GM21528 (cell line): ENCODE results near the gene EXOC4.
"Not testable (repeated sequence)": the region's sequence is repeated elsewhere in the genome, so short reads cannot be mapped to it uniquely, and the experiment has no call there.

Experiments
- ATAC-seq: cut with Tn5 transposase; IDR thresholded peaks from one replicate; pipeline ENCODE4 v1.9.1; 2021; ENCODE audit warnings: mild to moderate bottlenecking, moderate library complexity; ENCODE audit not compliant: unreplicated experiment, low FRiP score

EXOC4 gene

DNA sequence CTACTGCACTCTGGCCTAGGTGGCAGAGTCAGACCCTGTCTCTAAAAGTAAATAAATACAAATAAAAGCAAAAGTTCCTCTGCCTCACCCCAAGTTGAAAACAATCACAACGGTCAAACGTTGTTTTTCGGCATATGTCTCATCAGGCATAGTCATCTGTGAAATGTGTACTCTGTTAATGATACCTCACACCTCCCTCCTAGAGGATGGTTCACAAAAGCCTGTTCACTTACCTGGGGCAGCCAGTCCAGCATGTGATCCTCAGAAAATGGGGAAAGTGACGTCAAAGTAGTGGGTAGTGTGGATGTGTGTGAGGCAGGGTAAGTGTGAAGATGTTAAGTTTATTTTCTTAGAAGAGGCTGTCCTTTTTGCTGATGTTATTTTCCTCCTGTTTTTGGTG, 620.3 kb downstream of the EXOC4 start:
- no peak for ATAC-seq

DNA sequence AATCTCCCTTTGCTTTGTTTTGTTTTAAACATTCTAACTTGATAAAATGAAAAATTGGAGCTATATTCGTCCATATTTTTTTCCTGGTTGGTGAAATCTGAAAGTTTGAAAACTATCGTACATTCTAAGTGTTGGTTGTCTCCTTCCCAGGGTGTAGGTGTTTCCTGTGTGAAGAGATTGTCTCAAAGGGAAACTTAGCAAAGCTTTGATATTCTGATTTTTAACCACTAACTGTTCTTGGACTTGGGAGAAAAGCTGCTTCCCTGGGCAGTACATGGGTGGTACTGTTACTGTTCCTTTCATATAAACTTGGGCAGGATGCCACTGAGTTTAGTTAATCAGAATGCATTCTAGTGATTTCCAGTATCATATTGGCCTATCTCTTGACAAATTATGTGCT, 620.8 kb downstream of the EXOC4 start:
- ATAC-seq, result no peak

DNA sequence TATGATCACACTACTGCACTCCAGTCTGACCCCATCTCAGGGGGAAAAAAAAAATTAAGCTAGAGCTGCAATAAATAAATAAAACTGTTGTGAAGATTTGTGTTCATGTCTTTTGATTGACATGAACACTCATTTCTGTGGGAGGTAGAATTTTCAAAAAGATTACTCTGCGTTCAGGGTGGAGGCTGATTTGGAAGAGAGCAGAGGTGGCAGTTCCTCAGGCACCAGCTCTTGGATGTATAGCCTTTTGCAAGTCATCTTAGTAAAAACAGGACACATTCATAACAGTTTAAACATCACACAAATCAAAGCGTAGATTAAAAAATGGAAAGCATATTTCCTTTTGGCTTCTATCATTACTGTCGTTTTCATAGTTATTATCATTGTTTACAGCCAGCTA, 630.7 kb downstream of the EXOC4 start:
- no peak for ATAC-seq

DNA sequence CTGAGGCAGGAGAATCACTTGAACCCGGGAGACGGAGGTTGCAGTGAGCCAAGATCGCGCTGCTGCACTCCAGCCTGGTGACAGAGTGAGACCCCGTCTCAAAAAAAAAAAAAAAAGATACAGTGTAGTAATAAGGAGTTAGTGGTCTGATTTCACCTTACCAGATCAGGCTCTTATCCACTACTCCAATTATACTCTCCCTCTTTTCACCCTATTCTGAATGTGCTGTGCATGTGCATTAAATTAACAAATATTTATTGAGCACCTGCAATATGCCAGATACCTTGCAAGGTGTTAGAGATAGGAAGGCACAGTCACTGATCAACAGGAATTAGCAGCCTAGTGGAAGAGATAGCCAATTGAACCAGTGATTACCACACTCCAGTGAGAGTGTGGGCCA, 632.3 kb downstream of the EXOC4 start:
- ATAC-seq, result no peak

DNA sequence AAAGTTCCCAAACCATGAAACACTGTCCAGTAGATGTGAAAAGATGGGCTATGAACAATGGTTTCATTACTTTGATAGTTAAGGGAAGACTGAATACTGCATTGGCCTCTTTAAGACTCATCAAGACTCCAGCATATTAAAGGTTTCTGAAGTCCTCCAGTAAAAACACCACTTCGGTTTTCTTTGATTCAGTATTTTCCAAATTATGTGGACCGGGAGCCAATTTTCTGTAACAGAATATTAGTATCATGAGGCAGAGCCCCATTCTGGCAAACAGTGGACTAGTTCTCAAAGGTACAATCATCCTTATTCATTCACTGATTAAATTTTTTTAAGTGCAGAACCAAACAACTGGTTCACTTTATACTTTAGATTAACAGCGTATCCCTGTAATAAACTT, 633.2 kb downstream of the EXOC4 start:
- no peak for ATAC-seq

DNA sequence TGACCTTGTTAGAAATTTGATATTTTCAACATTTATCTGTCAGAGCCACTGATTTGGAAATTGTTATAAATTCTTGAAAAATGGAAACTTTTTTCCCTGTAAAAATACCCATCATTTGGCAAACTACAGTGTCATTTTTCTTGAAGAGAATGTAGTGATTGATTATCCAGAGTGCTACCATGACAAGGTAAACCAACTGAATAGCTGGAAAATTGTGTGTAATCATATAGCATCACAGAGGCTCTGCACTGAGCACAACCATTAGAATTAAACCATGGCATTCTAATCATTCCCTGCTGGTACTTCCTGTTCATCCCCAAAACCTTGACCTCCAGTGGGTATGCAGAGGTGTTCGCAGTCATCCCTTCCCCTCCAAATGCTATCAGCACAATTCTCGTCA, 633.9 kb downstream of the EXOC4 start:
- ATAC-seq, result no peak

DNA sequence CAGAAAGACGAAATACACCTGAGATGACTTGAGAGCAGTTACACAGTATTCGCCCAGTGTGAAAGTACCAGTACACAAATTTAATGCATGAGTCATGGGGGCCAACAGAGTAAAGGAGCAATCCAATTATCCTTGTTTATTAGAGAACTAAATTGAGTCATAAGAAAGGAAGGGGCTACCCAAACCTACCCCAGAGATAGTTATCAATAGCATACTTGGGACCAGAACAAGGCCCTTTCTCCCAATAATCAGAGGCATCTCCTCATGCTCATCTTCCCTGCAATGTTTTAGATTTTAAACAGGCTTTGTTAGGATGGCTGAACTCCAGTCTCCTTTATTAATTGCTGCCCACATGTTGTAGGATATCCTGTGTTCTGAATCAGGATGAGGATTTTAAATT, 634.6 kb downstream of the EXOC4 start:
- ATAC-seq, result no peak

DNA sequence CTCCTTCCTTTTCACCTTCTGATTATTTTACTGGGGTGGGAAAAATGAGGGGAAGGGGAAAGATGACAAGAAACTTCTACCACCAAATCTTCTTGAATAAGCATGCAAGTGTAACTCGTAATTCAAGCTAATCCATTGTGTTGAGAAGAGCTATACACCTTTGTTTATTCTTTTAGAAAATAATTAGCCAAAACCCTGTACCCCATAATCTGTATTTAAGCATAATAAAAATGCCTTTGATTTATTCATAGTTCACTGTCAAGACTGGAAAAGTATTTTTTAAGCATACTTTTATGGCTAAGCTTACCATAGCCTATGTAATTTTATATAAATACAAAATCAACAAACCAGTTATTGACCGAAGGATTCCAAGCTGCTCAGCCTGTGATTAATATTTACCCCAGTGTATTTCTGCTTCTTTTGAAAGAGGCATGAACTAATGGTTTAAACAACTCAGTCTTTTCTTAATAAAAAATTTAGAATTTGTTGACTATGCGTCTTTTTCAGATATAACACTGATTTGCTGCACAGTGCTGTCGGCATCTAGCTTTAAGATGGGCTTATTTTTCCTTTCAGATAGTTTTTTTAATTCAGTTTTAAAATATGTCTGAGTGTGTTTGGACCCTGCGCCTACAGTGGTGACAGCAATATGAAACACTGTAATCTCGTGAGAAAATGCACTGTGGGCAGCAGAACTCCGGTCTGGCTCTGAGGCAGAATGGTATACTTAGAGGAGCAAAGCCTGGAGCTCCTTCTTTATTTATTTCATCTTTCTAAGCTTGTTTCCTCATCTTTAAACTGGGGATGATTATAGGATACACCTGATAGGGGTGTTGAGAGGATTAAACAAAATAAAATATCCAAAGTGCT, 635.4 kb downstream of the EXOC4 start:
- no peak for ATAC-seq

DNA sequence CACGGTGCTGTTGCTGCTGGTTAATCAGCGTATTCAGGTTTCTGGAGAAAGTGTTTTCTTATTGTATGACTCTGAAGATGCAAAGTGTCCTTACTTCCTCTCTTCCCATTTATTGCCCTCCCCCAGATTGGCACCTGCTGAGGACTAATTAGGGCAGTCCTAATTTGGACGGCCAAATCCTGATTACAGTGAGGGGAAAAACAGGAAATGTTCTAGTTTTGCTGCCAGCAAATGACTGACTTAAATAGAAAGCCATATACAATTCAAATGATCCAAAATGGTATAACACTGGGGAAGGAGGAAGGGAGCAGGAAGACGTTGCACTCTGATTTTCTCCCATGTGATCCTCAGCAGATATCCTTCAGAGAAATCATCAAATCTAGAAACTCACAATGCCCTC, 651.9 kb downstream of the EXOC4 start:
- no peak for ATAC-seq

DNA sequence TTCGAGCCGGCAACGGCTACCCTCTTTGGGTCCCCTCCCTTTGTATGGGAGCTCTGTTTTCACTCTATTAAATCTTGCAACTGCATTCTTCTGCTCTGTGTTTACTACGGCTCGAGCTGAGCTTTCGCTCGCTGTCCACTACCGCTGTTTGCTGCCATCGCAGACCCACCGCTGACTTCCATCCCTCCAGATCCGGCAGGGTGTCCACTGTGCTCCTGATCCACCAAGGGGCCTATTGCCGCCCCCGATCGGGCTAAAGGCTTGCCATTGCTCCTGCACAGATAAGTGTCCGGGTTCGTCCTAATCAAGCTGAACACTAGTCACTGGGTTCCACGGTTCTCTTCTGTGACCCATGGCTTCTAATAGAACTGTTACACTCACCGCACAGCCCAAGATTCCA, 653.7 kb downstream of the EXOC4 start:
- not testable (repeated sequence) for ATAC-seq

DNA sequence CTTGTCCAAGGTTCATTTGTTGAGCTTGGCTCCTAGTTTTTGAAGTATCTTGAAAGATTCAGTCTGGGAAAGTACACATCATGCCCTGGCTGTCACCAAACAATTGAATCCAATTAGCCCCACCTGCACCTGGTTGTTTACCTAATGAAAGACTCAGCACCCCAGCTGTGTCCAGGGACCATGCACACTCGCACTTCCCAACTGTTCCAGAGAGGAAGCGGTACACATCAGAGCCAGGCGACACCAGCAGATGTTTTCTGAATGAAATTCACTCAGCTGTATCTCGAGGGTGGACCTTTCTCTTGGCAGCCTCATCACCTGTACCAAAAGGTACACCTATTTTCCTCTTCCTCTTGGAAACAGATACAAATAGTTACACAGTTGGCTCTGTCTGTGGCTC, 657.9 kb downstream of the EXOC4 start:
- ATAC-seq, result no peak

DNA sequence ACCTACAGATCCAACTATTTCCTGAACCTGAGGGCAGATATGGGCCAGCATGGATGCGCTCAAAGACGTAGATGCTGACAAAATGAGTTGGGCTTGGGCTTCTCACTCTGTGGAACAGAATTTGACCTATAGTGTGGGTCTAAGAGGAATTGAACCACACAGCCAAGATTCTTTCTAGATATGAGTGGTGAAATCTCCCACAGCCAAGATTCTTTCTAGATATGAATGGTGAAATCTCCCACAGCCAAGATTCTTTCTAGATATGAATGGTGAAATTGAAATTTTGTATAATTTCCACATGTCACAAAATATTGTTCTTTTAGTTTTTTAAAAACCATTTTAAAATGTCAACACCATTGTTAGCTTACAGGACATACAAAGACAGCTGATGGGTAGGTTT, 658.8 kb downstream of the EXOC4 start:
- ATAC-seq, result no peak

DNA sequence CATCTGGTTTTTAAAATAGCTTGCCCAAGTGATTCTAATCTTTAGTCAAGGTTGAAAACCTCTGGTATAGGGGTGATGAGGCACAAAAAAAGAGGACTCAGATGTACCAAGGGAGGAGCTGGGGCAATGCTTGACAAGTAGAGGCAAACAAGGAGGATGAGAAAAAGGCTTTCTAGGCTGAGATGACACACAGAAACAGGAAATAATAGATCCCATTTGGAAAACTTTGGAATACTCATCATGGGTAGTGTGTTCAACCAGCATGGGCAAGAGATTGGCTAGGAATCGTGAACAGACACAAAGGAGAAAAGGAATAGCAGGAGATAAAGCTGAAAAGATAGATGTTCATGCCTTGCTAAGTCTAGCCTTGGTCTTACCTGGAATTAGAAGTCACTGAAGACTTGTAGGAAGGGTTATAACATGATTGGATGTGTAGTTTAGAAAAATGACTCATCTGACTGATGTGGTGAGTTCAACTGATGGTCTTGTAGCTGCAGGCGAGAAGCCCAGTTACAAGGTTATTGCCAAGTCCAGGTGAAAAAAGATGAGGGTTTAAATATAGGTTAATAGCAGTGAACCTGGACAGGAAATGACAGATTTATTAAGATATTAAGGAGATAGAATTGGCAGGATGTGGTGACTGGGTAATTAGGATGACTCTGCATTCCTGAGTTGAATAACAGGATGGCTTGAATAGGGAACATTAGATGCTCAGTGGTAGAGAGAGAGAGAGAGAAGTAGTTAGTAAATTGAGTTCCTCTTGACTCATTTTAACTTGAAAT, 660.2 kb downstream of the EXOC4 start:
- no peak for ATAC-seq

DNA sequence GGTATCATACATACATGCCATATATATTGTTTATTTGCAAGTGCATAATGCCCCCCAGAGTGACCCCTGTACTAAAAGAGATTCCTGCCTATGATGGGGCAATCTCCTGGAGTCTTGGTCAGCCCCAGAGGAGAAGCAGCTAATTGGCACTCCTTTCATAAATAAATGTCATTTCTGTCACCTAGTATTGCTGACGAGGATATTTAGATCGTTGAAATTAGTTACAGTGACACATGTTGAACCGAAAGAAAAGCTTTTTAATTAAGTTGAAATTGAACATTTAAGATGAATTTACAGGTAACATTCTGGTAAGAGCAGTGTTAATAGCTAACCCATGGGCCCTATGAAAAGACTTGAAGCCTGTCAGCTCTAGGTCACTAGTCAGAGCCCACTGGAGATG, 663.7 kb downstream of the EXOC4 start:
- no peak for ATAC-seq

DNA sequence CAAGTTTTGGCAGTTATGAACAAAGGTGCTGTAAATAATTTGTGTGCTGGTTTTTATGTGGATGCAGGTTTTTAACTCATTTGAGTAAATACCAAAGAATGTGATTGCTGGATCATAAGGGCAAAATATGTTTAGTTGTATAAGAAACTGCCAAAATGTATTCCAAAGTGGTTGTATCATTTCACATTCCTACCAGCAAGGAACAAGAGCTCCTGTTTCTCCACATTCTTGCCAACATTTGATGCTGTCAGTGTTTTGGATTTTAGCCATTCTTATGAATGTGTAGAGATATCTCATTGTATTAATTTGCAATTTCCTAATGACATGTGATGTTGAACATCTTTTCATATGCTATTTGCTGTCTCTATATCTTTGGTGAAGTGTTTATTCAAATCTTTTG, 666.9 kb downstream of the EXOC4 start:
- ATAC-seq, result no peak

DNA sequence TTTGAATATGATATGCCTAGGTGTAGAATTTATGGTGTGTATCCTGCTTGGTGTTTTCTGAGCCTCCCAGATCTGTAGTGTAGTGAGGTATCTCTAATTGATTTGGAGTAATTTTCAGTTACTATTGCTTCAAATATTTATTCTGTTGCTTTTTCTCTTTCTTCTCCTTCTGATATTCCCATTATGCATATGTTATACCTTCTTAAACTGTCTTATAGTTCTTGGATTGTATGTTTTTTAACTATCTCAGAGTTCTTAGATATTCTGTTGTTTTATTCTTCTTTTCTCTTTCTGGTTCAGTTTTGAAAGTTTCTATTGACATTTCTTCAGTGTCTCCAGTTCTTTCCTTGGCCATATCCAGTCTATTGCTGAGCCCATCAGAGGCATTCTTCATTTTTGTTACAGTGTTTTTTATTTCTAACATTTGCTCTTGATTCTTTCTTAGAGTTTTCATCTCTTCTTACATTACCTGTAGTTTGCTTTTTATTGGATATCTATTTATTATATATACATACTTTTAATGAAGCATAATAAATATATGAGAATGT, 668.8 kb downstream of the EXOC4 start:
- no peak for ATAC-seq

DNA sequence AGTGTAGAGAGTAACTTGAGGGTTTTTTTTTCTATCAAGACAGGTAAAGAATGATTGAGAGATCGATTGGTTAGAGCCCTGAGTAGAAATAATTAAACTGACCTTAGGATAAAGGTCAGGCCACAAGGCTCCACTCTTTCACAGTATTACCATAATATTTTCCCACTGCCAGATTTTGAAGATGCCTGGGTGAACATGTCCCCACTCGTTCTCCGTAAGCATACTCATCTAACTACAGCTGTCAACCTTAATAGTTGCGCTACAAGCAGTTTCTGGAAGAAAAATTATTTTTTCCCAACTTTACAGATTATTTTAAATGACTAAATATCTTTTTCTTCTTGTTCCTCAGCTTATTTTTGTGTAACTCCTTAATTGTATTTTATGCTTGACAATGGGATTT, 671.1 kb downstream of the EXOC4 start:
- no peak for ATAC-seq

DNA sequence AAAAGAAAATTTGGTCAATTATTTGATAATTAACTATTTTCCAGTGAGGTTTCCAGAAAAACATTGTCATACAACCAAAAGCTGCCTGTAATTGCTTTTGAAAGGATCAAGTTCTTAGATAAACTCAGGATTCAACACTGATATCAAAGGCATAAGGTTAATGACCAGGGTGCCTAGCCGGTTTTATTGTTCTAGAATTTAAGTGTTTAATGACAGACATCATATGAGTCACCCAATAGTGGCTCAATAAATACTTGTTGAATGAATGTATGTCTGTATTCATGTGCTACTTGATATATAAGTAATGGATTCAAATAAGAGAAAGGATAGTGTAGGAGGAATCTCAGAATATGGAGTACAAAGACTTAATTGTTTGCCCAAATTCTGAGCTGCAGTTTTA, 678.2 kb downstream of the EXOC4 start:
- ATAC-seq, result no peak

DNA sequence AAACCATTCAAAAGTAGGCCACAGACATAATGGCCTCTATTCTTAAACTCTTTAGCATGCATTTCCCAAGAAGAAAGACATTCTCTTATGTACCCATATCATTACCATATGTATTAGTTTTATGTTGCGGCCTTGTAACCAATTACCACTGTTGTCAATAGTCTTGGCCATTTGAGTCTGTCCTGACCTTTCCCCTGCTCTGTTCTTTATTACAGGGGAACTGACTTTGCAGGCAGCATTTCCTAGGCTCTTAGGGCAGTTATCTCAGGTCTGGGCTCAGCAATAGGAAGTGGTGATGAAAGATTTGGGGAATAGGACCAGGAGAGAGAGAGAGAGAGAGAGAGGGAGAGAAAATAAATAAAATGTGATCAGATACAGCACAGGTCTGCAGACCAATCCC, 679.7 kb downstream of the EXOC4 start:
- no peak for ATAC-seq

DNA sequence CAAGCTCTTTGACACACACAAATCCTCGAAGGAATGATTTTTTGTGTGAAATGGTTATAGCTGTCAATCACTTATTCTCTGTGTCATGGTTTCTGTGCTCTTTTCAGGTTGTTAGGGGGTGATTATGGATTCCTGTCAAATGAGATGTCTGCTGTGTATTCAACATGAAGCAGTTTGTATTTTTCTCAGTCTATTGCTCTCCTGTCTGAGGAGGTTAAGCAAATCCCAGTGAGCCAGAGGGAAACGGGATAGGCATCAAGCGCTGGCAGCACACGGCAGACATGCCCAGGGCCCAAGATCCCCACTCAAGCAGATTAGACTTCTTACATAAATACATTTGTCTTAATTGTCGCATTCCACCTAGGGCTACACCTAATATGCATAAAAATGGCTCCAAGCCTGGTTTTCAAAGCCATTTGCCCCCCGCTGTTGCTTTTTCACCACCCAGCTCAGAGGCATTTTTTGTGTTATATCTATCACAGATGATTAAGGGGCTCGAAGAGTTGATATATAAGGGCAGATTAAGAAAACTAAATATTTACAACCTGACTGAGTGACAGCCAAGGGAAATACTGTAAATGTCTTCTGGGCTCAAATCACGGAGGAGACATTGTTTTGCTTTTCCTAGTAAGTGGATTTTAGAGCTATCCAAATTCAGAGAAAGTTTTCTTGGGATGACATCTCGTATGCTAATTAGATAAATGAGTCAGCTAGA, 681.5 kb downstream of the EXOC4 start:
- ATAC-seq, result no peak

DNA sequence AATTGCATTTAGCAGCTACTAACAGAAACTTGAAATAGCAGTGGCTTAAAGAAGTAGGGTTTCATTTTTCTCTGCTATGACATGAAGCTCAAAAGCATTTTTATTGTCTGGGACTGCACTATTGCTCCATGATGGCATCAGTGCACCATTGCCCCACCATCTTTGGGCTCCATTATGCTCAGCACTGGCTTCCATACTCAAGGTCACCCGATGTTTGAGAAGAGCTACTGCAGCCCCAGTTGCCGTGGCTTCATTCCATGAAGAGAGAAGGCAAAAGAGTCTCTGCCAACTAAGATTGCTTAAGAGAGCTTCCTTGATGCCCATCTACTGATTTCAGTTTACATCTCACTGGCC, 682.1 kb downstream of the EXOC4 start:
- no peak for ATAC-seq
